Thyroid gland (tissue), 4 donors: ENCODE measurements around the gene RAB15.

Experiments used
- POLR2A ChIP-seq, 2 donors: fragments of 450-650 bp; IDR thresholded peaks; one replicate each; pipeline ENCODE4 v1.6.1; 2017; ENCODE audit warnings: antibody characterized with exemption in 2 of 2, mild to moderate bottlenecking in 2 of 2, moderate library complexity in 1 of 2
- TF ChIP-seq, protein P1 (sequence below), 6 experiments: fragments of 200-600 bp in 3 of 6; fragments of 450-650 bp in 3 of 6; sonication (generic) in 3 of 6; IDR thresholded peaks; one replicate each; pipeline ENCODE4 v1.5.1; 2016 to 2019; ENCODE audit warnings: antibody characterized with exemption in 6 of 6, mild to moderate bottlenecking in 2 of 6, inconsistent platforms in 1 of 6, moderate library complexity in 1 of 6

DNA sequence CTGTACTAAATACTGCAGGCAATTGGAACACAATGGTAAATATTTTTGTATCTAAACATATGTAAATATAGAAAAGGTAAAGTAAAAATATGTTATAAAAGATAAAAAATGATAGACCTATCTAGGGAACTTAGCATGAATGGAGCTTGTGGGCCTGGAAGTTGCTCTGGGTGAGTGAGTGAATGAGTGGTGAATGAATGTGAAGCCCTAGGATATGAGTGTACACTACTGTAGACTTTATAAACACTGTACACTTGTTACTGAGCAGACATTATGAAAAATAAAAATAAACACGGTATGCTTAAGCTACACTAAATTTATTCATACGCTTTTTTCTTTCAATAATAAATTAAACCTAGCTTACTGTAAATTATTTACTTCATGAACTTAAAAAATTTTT is 22.4 kb upstream of the RAB15 start:
- TF ChIP-seq, protein P1, sequence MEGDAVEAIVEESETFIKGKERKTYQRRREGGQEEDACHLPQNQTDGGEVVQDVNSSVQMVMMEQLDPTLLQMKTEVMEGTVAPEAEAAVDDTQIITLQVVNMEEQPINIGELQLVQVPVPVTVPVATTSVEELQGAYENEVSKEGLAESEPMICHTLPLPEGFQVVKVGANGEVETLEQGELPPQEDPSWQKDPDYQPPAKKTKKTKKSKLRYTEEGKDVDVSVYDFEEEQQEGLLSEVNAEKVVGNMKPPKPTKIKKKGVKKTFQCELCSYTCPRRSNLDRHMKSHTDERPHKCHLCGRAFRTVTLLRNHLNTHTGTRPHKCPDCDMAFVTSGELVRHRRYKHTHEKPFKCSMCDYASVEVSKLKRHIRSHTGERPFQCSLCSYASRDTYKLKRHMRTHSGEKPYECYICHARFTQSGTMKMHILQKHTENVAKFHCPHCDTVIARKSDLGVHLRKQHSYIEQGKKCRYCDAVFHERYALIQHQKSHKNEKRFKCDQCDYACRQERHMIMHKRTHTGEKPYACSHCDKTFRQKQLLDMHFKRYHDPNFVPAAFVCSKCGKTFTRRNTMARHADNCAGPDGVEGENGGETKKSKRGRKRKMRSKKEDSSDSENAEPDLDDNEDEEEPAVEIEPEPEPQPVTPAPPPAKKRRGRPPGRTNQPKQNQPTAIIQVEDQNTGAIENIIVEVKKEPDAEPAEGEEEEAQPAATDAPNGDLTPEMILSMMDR (IDR thresholded peaks at IDR 0.05): no peak
- TF ChIP-seq POLR2A (IDR thresholded peaks at IDR 0.05): no peak
